H1 (cell line): Measurements from ENCODE around the gene SLC25A31. TPM values are rescaled to one million over a fixed set of nuclear protein-coding genes. Genes with fewer than 3 reads are reported as not detected.

ENCODE experiments used
- EZH2 ChIP-seq: fragments of 200-600 bp; sonication (generic); IDR thresholded peaks from 2 replicates; pipeline ENCODE4 v1.7.1; 2012; ENCODE audit warnings: low read depth, mild to moderate bottlenecking, moderate library complexity, low read length, inconsistent platforms; ENCODE audit not compliant: severe bottlenecking
- KDM5A ChIP-seq: fragments of 200-600 bp; IDR thresholded peaks from 2 replicates; pipeline ENCODE4 v1.7.1; 2012; ENCODE audit warnings: mild to moderate bottlenecking, low read length, inconsistent platforms, mixed read lengths
- polyA plus RNA-seq, 7 experiments: library from polyadenylated mRNA; depleted of rRNA in 3 of 7; stranded (reverse) in 5 of 7; unstranded in 2 of 7; fragments of >200 nt in 5 of 7; fragments of 200-250 nt in 2 of 7; gene quantifications; 1 replicate in 5 of 7; 2 replicates in 1 of 7; 4 replicates in 1 of 7; pipeline versions ENCODE4 v1.2.1 to v1.2.3, GENCODE V29; 2011 to 2013; ENCODE audit warnings: missing spikeins in 2 of 7, mixed read lengths in 2 of 7
- total RNA-seq: library from RNA; stranded (reverse); fragmentation: NEBNext Ultra II Directional; extraction: Animal tissue kit (Norgen Biotek cat#: 25700); gene quantifications from 2 replicates; pipeline ENCODE4 v1.2.1, GENCODE V29; 2021

SLC25A31 gene
- total and polyA plus RNA-seq, 2 of the 8 experiments (the other 6 are each of a cell fraction or from before 2014, with no cell fraction given) = not detected

- TF ChIP-seq EZH2 (no peak), KDM5A (no peak)
- TF ChIP-seq, all 59 proteins: peak for 0
These were observed 69.5 kb downstream of the SLC25A31 start (continued) for GRCh38 chr4:127799711-127800110.
